ENCODE results near the gene NEDD4L.

NEDD4L gene

GRCh38 chr18:58334061-58334460, 290.0 kb downstream of the NEDD4L start:
- DNase-seq: no peak

- DNase-seq: no peak
These were observed 291.2 kb downstream of the NEDD4L start for GRCh38 chr18:58335223-58335622.

GRCh38 chr18:58335821-58336220, 291.8 kb downstream of the NEDD4L start:
- DNase-seq: no peak

- no peak for DNase-seq
These were observed 292.6 kb downstream of the NEDD4L start for GRCh38 chr18:58336605-58337004.

- no peak for DNase-seq
These were observed 293.3 kb downstream of the NEDD4L start for GRCh38 chr18:58337285-58337684.

GRCh38 chr18:58337686-58338085, 293.7 kb downstream of the NEDD4L start:
- DNase-seq: no peak

- no peak for DNase-seq
These were observed 294.1 kb downstream of the NEDD4L start for GRCh38 chr18:58338141-58338540.

- DNase-seq: no peak
These were observed 295.1 kb downstream of the NEDD4L start for GRCh38 chr18:58338961-58339592.

GRCh38 chr18:58339890-58340289, 295.9 kb downstream of the NEDD4L start:
- DNase-seq: no peak

- no peak for DNase-seq
These were observed 297.9 kb downstream of the NEDD4L start for GRCh38 chr18:58341916-58342315.

- no peak for DNase-seq
These were observed 300.1 kb downstream of the NEDD4L start for GRCh38 chr18:58344080-58344670.

GRCh38 chr18:58344861-58345463, 300.9 kb downstream of the NEDD4L start:
- no peak for DNase-seq

GRCh38 chr18:58345875-58346274, 301.8 kb downstream of the NEDD4L start:
- DNase-seq: no peak

GRCh38 chr18:58347135-58347534, 303.1 kb downstream of the NEDD4L start:
- no peak for DNase-seq

- DNase-seq: no peak
These were observed 304.5 kb downstream of the NEDD4L start for GRCh38 chr18:58348517-58348916.

- no peak for DNase-seq
These were observed 304.9 kb downstream of the NEDD4L start for GRCh38 chr18:58348951-58349350.

- DNase-seq: no peak
These were observed 305.6 kb downstream of the NEDD4L start for GRCh38 chr18:58349650-58350049.

- no peak for DNase-seq
These were observed 306.5 kb downstream of the NEDD4L start for GRCh38 chr18:58350526-58350925.

- DNase-seq: no peak
These were observed 307.8 kb downstream of the NEDD4L start for GRCh38 chr18:58351776-58352175.

- DNase-seq: no peak
These were observed 309.6 kb downstream of the NEDD4L start for GRCh38 chr18:58353581-58353980.

GRCh38 chr18:58354051-58354450, 310.0 kb downstream of the NEDD4L start:
- no peak for DNase-seq

GRCh38 chr18:58354791-58355190, 310.8 kb downstream of the NEDD4L start:
- no peak for DNase-seq

GRCh38 chr18:58355243-58355642, 311.2 kb downstream of the NEDD4L start:
- DNase-seq: no peak

- no peak for DNase-seq
These were observed 315.2 kb downstream of the NEDD4L start for GRCh38 chr18:58359218-58359617.

GRCh38 chr18:58359620-58360019, 315.6 kb downstream of the NEDD4L start:
- no peak for DNase-seq

Measured in NCI-H1048 (cell line).